ENCODE measurements around the gene TUBB2A.

TUBB2A gene

DNA sequence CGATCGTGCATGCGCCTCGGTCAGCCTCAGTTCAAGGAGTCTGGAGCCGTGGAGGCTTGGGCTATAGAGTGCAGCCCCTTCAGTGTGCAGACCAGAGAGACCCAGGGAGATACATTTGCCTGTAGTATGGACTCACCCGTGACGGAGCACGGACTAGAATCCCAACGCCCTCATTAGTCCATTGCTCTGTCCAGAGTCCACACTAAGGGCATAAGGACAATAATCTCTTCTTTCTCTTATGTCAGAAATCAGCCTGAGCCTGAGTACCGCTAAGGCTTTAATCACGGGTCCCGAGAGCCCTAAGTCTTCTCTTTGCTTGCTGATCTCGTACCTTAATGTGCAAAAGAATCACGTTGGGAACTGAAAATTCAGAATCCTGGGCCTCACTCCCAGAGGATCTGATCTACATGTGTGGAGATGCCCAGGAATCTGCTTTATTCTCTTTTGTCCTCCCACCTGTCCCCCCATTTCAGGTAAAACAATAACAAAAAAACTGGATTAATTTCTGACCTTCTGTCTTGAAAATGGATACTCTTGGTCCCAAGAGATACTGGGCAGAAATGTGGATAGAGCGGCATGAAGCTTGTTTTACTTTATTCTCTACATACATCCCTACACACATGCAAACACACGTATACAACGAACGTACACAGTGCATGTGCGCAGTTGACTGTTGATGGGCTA is 38.2 kb downstream of the TUBB2A start:
- no peak for DNase-seq (ENCODE audit: low read depth)

DNA sequence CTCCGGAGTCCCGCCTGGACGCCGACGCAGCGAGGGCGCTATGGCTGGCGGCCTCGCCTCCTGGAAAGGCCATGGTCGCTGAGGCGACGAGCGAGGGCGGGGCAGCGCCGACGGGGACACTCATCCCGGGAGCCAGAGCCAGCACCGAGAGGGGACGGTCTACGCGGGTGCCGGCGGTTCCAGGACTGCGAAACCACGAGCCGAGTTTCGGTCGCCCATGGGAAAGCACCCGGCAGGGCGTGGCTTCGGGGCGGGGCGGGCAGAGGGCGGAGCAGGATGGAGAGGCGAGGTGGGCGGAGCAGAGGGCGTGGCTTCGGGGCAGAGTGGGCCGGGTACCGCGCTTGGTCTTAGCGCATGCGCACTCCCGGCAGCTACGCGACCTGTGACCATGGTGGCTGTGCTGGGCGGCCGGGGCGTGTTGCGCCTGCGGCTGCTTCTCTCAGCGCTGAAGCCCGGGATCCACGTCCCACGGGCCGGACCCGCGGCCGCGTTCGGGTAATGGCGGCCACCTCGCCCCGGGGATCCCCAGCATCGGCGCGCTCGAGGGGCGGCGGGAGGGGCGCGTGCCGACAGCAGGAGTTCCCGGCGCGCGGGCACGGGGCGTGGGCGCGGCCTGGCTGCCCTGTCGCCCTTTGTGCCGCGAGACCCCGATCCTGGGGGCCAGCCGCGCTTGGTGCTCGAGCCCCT is 38.8 kb downstream of the TUBB2A start, which contains the start of gene BPHL:
BPHL (plus strand) TSS at position 359 of the 687 bp plus-strand sequence; CDS start at position 389, 30 bp downstream.
- peak; percentile 99 for DNase-seq (ENCODE audit: low read depth)

DNA sequence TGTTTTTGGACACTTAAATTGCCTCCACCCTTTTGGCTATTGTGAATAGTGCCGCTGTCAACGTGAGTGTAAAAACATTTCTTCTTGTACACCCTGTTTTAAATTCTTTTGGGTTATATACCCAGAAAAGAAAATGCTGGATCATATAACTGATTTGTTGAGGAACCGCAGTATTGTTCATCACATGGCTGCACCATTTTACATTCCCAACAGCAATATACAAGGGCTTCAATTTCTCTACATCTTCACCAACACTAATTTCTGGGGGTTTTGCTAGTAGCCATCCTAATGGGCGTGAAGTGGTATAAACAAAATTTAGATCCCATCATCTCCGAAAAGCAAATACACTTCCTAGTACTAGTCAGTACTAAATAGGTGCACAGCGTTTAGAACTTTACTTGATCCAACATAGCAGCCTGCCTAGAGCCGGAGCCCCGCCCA is 39.4 kb downstream of the TUBB2A start:
- no peak for DNase-seq (ENCODE audit: low read depth)

- no peak for DNase-seq (ENCODE audit: low read depth)
These were observed 43.0 kb downstream of the TUBB2A start for GRCh38 chr6:3114377-3114776.

- no peak for DNase-seq (ENCODE audit: low read depth)
These were observed 47.6 kb downstream of the TUBB2A start for GRCh38 chr6:3109761-3110160.

DNA sequence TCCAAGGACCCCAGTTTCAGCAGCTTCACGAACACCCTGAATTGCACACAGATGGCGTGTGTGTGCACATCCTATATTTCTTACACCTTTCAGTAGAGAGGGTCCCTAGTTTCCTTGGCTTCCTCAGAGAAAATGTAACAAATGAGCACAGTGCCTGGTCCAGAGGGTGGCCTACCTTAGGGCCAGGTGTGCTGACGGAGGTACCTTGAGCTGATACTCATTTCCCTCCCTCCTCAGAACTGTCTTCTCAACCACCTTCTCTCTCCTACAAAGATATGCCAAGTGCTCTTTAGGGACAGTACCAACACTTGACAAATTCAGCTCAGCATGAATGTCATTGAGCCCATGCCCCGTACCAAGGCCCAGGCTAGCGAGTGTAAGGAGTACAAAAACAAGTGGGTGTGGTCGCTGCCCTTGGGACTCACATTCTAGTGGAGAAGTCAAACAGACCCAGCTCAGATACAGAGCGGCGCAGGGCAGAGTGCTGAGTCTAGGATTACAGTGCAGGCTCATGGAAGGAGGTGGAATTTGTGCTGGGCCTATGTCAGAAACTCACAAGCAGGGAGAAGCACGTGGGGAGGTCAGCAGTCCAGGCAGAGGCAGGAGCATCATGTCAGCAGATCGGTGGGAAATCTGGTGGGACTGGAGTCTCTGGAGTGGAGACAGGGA is 48.5 kb downstream of the TUBB2A start:
- DNase-seq (ENCODE audit: low read depth), result no peak
